Astrocyte of the spinal cord (primary cell): ENCODE measurements around the gene MYH6.
A peak's percentile ranks its signal among the peaks of the same experiment; 100 is the strongest.

Source experiments
- DNase-seq: peaks from one replicate; pipeline ENCODE4 v3.0.0; 2011; ENCODE audit warnings: low read depth, low spot score
- H3K4me3 ChIP-seq: 2 replicates; pipeline ENCODE4 v1.5.1; 2011; ENCODE audit warnings: low read depth, mild to moderate bottlenecking, low read length, moderate library complexity
- in situ Hi-C: cut with HindIII; loops from 2 replicates; pipeline ENCODE4 v1.10.0; 2017; ENCODE audit warnings: low sequenced_read_pairs
- TF ChIP-seq, protein P1 (sequence below): IDR thresholded peaks from 2 replicates; pipeline ENCODE4 v1.5.1; 2012; ENCODE audit warnings: low read depth, mild to moderate bottlenecking, low read length, inconsistent platforms

MYH6 gene

DNA sequence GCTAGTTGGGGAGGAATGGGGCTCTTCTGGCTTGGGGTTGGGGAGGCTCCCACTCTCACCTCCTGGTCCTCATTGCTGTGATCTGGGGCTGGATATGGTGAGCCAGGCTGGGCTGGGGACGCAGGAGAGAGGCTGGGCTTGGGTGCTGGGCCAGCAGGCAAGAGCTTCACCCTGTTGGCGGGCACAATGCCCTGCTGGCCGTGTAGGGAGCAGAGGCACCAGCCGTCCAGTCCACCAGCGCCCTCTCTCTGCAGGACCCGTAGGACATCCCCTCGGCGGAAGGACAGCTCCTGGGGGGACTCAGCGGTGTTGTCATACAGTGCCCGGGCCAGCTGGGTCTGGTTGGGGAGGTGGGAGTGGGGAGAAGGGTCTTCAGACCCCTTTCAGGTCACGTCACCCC is 47.6 kb downstream of the MYH6 start:
- H3K4me3 ChIP-seq = no peak overlapping the region
- DNase-seq = no peak
- in situ Hi-C loops = no loop called here
- TF ChIP-seq, protein P1, sequence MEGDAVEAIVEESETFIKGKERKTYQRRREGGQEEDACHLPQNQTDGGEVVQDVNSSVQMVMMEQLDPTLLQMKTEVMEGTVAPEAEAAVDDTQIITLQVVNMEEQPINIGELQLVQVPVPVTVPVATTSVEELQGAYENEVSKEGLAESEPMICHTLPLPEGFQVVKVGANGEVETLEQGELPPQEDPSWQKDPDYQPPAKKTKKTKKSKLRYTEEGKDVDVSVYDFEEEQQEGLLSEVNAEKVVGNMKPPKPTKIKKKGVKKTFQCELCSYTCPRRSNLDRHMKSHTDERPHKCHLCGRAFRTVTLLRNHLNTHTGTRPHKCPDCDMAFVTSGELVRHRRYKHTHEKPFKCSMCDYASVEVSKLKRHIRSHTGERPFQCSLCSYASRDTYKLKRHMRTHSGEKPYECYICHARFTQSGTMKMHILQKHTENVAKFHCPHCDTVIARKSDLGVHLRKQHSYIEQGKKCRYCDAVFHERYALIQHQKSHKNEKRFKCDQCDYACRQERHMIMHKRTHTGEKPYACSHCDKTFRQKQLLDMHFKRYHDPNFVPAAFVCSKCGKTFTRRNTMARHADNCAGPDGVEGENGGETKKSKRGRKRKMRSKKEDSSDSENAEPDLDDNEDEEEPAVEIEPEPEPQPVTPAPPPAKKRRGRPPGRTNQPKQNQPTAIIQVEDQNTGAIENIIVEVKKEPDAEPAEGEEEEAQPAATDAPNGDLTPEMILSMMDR = peak; percentile 24

DNA sequence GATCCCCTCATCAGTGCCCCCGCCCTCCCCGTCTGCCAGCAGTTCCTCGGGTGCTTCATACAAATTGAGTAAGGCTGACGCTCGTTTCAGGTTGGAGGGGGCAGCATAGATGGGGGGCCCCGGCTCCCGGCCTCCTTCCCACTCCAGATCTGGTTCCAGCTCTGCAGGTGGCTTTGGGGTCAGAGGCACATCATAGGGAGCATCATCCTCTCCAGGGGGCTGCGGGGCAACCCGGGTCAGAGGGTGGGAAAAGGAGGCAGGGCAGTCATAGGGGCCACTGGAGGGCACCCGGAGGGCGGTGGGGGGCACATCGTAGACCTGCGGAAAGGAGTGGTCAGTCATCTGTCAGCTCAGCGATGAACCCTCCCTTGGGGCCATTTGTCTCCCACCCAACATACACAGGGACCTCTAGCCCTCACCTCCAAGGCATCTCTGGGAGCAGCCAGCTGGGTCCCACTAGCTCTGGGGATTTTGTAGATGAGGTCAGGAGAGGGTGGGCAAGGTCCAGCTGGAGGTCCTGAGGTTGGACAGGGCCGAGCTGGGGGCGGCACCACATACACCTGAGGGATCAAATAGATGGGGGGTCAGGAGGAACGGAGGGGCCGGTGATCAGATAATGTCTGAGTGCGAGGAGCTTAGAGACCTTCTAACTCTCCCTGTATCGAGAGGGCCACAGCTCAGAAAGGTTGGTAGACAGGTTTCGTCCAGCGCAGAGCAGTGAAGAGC is 48.2 kb downstream of the MYH6 start:
- no peak overlapping the region for H3K4me3 ChIP-seq
- TF ChIP-seq, protein P1 = no peak
- DNase-seq = no peak
- in situ Hi-C loops = no loop called here

DNA sequence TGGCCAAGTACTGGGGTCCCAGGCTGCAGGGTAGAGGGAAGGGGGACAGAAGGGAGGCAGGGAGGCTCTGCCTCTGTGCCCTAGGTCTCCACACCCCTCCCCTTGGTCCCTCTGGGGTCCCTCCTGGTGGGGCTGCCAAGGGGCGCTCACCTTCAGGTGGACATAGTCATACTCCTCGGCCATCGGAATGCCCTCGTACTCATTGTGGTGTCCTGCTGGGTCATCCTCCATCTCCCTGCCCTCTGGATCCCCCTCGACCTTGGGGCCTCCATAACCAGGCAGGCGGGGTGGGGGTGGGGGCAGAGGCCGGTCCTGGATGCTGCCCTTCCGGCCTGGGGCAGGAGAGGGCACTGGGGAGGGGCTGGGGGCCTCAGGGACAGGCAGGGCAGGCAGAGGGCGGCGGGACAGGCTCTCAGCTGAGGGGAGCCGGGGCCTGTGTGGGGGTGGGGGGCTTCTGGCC is 48.9 kb downstream of the MYH6 start:
- in situ Hi-C loops = no loop called here
- no peak overlapping the region for H3K4me3 ChIP-seq
- no peak for DNase-seq
- TF ChIP-seq, protein P1 = no peak

DNA sequence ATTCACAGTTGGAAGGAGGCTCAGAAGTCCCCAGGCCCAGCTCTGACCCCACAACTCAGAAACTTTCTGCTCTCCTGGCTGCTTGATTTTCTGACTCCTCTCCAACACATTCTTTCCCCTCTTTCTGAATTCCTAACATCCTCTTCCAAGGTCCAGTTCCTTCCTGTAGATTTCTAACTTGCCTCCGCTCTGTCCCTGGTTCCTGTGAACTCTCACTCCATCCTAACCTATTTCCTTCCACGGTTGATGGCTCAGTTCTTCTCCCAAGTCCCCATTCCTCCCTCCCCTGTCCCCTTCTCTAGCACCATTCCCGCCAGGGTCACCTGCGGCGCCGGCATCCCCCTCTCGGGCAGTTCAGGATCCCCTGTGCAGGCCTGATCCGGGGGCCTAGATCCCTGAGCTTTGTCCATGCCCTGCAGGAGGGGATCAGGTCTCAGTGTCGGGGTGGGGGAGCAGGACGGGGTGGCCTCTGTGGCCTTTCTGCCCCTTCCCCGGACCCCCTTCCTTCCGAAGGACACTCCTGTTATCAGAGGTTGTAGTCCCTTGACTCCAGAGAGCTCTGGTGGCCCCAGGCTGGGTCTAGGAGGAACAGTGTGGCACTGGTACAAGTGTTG is 49.4 kb downstream of the MYH6 start:
- TF ChIP-seq, protein P1 = no peak
- no peak overlapping the region for H3K4me3 ChIP-seq
- no peak for DNase-seq
- in situ Hi-C loops = no loop called here

DNA sequence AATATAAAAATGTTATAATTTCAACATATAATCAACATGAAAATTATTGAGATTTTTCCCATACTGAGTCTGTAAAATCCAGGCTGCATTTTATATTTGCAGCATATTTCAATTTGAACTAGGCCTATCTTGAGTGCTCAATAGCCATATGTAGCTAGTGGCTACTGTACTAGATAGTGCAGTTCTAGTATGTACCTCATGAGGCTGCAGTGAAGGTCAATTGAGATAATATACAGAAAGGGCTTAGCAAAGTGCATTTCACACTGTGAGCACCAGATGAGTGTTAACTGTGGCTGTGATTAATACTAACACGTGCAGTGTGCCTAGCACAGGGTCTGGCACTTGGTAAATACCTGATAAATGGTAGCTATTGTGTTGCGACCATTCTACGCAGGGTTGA is 50.0 kb downstream of the MYH6 start:
- in situ Hi-C loops = no loop called here
- no peak for DNase-seq
- no peak overlapping the region for H3K4me3 ChIP-seq
- TF ChIP-seq, protein P1 = no peak

DNA sequence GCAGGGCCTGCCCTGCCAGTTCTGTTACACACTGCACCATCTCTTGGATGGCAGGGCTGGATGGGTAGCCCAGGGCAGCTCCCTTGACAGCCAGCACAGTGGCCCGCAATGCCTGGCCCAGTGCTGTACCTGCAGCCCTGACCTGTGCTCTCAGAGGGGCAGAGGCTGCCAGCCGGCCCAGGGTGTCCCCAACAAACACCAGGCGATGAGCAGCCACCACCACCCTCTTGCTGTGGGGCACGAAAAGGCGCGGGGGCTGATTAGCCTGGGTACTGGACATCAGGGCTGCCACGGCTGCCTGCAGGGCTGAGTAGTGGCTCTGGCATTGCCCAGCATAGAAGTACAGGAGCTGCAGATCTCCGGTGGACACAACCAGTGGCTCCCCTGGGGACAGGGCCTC is 50.8 kb downstream of the MYH6 start:
- in situ Hi-C loops = no loop called here
- H3K4me3 ChIP-seq = no peak overlapping the region
- TF ChIP-seq, protein P1 = no peak
- no peak for DNase-seq
